ENCODE measurements around the gene STMN1.
A peak's percentile ranks its signal among the peaks of the same experiment; 100 is the strongest.

Gene STMN1

GRCh38 chr1:25876693-25877077 is 29.5 kb downstream of the STMN1 start:
- TF ChIP-seq CTCF (IDR thresholded peaks at IDR 0.05; ENCODE audit: control insufficient read depth, insufficient read depth, low read depth, low read length, missing control alignments) = no peak
- no peak for DNase-seq (ENCODE audit: low read depth)
- no peak overlapping the region for H3K4me3 ChIP-seq (ENCODE audit: control insufficient read depth, low read depth, low read length)

GRCh38 chr1:25875856-25876692 is 30.1 kb downstream of the STMN1 start:
- peak overlapping the region; percentile 47 for H3K4me3 ChIP-seq (ENCODE audit: control insufficient read depth, low read depth, low read length)
- TF ChIP-seq CTCF (IDR thresholded peaks at IDR 0.05; ENCODE audit: control insufficient read depth, insufficient read depth, low read depth, low read length, missing control alignments) = no peak

GRCh38 chr1:25875154-25875855 is 30.9 kb downstream of the STMN1 start, which contains the start of gene PAQR7:
Gene PAQR7, minus strand, starts transcription at chr1:25875708. Its CDS starts 11,869 bp downstream, at chr1:25863839.
- no peak for DNase-seq (ENCODE audit: low read depth)
- peak within 1 kb of the TSS; percentile 47 for H3K4me3 ChIP-seq (ENCODE audit: control insufficient read depth, low read depth, low read length)
- no peak for TF ChIP-seq CTCF (IDR thresholded peaks at IDR 0.05; ENCODE audit: control insufficient read depth, insufficient read depth, low read depth, low read length, missing control alignments)

More at GRCh38 chr1:25875856-25876692, 30.1 kb downstream of the STMN1 start:
- DNase-seq (ENCODE audit: low read depth) = no peak

GRCh38 chr1:25874635-25875153 is 31.5 kb downstream of the STMN1 start:
- peak overlapping the region; percentile 47 for H3K4me3 ChIP-seq (ENCODE audit: control insufficient read depth, low read depth, low read length)
- DNase-seq (ENCODE audit: low read depth) = no peak
- no peak for TF ChIP-seq CTCF (IDR thresholded peaks at IDR 0.05; ENCODE audit: control insufficient read depth, insufficient read depth, low read depth, low read length, missing control alignments)

GRCh38 chr1:25874209-25874608 is 32.0 kb downstream of the STMN1 start:
- no peak for DNase-seq (ENCODE audit: low read depth)
- H3K4me3 ChIP-seq (ENCODE audit: control insufficient read depth, low read depth, low read length) = peak overlapping the region; percentile 47
- TF ChIP-seq CTCF (IDR thresholded peaks at IDR 0.05; ENCODE audit: control insufficient read depth, insufficient read depth, low read depth, low read length, missing control alignments) = no peak

- H3K4me3 ChIP-seq (ENCODE audit: control insufficient read depth, low read depth, low read length) = no peak overlapping the region
- TF ChIP-seq CTCF (IDR thresholded peaks at IDR 0.05; ENCODE audit: control insufficient read depth, insufficient read depth, low read depth, low read length, missing control alignments) = no peak
- DNase-seq (ENCODE audit: low read depth) = no peak
Observed at GRCh38 chr1:25873120-25873519, 33.1 kb downstream of the STMN1 start.

All from AG09309 (cell line).